SU-DHL-6 (cell line): ENCODE results near the gene MBD5.
"Not testable (repeated sequence)": the region's sequence is repeated elsewhere in the genome, so short reads cannot be mapped to it uniquely, and the experiment has no call there.

Experiments used
- CTCF ChIP-seq: fragments of 200-600 bp; sonication (generic); IDR thresholded peaks from one replicate; pipeline ENCODE4 v1.5.1; 2017; ENCODE audit warnings: antibody characterized with exemption, mild to moderate bottlenecking, low read length, moderate library complexity; ENCODE audit not compliant: insufficient read depth, poor library complexity, severe bottlenecking
- EZH2phosphoT487 ChIP-seq: fragments of 200-600 bp; sonication (generic), shearing (Covaris generic); conservative IDR thresholded peaks from 2 replicates; pipeline ENCODE4 v1.6.1; 2018; ENCODE audit warnings: mild to moderate bottlenecking, antibody characterized with exemption, low read length, moderate library complexity, mixed read lengths

- not testable (repeated sequence) for TF ChIP-seq EZH2phosphoT487, CTCF
These were observed 12.5 kb upstream of the MBD5 start for GRCh38 chr2:148008411-148008810.
